A673 (cell line): ENCODE measurements around the gene GRAMD1B. TPM values are rescaled to one million over a fixed set of nuclear protein-coding genes. Genes with fewer than 3 reads are reported as not detected.

Experiments used
- BruUV-seq: library from RNA; stranded (reverse); fragments of 400-500 nt; replicated peaks from 2 replicates; lab custom pipeline; 2021; lab: Mats Ljungman, UMichigan
- CTCF ChIA-PET: fragments of 300-600 bp; sonication (Branson Sonifier 250); formaldehyde crosslinking; loops from one replicate; lab custom pipeline; 2022; ENCODE audit warnings: antibody characterized with exemption; lab: Charles Lee
- POLR2A ChIA-PET: fragments of 300-600 bp; sonication (Branson Sonifier 250); formaldehyde crosslinking; loops from one replicate; lab custom pipeline; 2022; ENCODE audit warnings: antibody characterized with exemption; ENCODE audit not compliant: low non-redundant PET; lab: Charles Lee
- DNase-seq: peaks from one replicate; pipeline ENCODE4 v3.0.0-alpha.2; 2015; ENCODE audit warnings: low spot score
- H3K27ac ChIP-seq: fragments of 200-600 bp; sonication (generic); 2 replicates; pipeline ENCODE4 v1.5.1; 2016; ENCODE audit warnings: mixed run types, low read depth, mild to moderate bottlenecking, mixed read lengths, antibody characterized with exemption, low read length; ENCODE audit not compliant: poor library complexity, severe bottlenecking
- H3K27me3 ChIP-seq: fragments of 200-600 bp; sonication (generic); replicated peaks from 2 replicates; pipeline ENCODE4 v1.6.1; 2017; ENCODE audit warnings: mixed run types, low read depth, mild to moderate bottlenecking, mixed read lengths, antibody characterized with exemption, low read length; ENCODE audit not compliant: insufficient read depth, poor library complexity
- H3K36me3 ChIP-seq: fragments of 200-600 bp; sonication (generic); 2 replicates; pipeline ENCODE4 v1.6.1; 2016; ENCODE audit warnings: mixed run types, mild to moderate bottlenecking, mixed read lengths, antibody characterized with exemption, low read length; ENCODE audit not compliant: insufficient read depth, poor library complexity, severe bottlenecking
- H3K4me1 ChIP-seq: fragments of 200-600 bp; sonication (generic); 2 replicates; pipeline ENCODE4 v1.6.1; 2017; ENCODE audit warnings: mixed run types, mild to moderate bottlenecking, mixed read lengths, antibody characterized with exemption, low read length; ENCODE audit not compliant: insufficient read depth, poor library complexity, severe bottlenecking
- H3K4me3 ChIP-seq: fragments of 200-600 bp; sonication (generic); 2 replicates; pipeline ENCODE4 v1.5.1; 2016; ENCODE audit warnings: low read depth, mixed run types, mild to moderate bottlenecking, mixed read lengths, low read length; ENCODE audit not compliant: poor library complexity, severe bottlenecking
- H3K9me3 ChIP-seq: fragments of 200-600 bp; sonication (generic); 2 replicates; pipeline ENCODE4 v1.6.1; 2016; ENCODE audit warnings: mixed run types, low read depth, mild to moderate bottlenecking, mixed read lengths, antibody characterized with exemption, low read length; ENCODE audit not compliant: poor library complexity, severe bottlenecking
- EZH2 ChIP-seq: fragments of 200-600 bp; sonication (generic); IDR thresholded peaks from 2 replicates; pipeline ENCODE4 v1.6.1; 2017; ENCODE audit warnings: borderline replicate concordance, low read depth, mild to moderate bottlenecking, mixed read lengths, antibody characterized with exemption, low read length; ENCODE audit not compliant: poor library complexity, severe bottlenecking
- intact Hi-C: fragments of 100-400 bp; cut with micrococcal nuclease; formaldehyde crosslinking; loops from one replicate; pipeline ENCODE4 v1.10.0; 2022; ENCODE audit not compliant: unreplicated experiment
- total RNA-seq: library from RNA; stranded (reverse); gene quantifications from 2 replicates; pipeline ENCODE4 v1.2.3, GENCODE V29; 2021
- TF ChIP-seq, protein P1 (sequence below): fragments of 300-800, 200-600 bp; sonication (generic); conservative IDR thresholded peaks from 2 replicates; pipeline ENCODE4 v1.5.1; 2017; ENCODE audit warnings: low read depth, mild to moderate bottlenecking, antibody characterized with exemption, low read length, moderate library complexity, mixed read lengths

The GRAMD1B gene
- total RNA-seq, 1 experiment from 2014 or later: 13.0 TPM

DNA sequence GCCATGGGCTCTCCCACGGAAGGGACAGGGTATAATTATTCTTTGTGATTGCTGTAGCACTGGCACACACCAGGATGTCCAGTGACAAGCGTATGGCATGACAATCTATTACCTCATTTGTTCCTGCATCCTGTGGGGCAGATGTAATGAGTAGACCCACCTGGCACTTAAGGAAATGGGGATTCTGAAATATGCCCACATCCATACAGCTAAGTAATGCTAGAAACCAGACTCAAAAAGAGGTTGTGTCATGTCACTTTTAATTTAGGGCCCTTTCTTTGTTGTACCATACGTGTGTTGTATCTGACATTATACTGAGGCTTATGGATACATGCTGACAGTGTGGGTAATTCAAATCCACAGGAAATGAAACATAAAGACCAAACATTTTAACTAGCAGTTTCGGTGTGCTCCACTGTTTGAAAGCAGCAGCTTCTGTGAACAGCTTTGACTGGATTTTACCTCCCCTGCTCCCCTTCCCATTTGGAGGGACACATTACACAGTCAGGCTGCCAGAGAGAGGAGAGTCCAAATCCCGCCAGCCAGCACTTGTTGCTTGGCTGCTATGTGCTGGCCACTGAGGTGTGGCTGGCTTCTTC is 21.2 kb downstream of the GRAMD1B start:
- POLR2A ChIA-PET: no interaction called here
- TF ChIP-seq, protein P1, sequence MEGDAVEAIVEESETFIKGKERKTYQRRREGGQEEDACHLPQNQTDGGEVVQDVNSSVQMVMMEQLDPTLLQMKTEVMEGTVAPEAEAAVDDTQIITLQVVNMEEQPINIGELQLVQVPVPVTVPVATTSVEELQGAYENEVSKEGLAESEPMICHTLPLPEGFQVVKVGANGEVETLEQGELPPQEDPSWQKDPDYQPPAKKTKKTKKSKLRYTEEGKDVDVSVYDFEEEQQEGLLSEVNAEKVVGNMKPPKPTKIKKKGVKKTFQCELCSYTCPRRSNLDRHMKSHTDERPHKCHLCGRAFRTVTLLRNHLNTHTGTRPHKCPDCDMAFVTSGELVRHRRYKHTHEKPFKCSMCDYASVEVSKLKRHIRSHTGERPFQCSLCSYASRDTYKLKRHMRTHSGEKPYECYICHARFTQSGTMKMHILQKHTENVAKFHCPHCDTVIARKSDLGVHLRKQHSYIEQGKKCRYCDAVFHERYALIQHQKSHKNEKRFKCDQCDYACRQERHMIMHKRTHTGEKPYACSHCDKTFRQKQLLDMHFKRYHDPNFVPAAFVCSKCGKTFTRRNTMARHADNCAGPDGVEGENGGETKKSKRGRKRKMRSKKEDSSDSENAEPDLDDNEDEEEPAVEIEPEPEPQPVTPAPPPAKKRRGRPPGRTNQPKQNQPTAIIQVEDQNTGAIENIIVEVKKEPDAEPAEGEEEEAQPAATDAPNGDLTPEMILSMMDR: no peak
- TF ChIP-seq EZH2: no peak
- CTCF ChIA-PET: no interaction called here
- DNase-seq: peak; percentile 47
- no peak overlapping the region for H3K4me3 ChIP-seq
- H3K27me3 ChIP-seq: no peaks in the 10 kb centered on the region
- no TSS peak for BruUV-seq
- no peaks in the 10 kb centered on the region for H3K9me3 ChIP-seq
- peaks cover 14% of the 10 kb centered on the region for H3K4me1 ChIP-seq
- intact Hi-C loops: no loop called here
- H3K27ac ChIP-seq: no peak overlapping the region
- H3K36me3 ChIP-seq: no peaks in the 10 kb centered on the region

DNA sequence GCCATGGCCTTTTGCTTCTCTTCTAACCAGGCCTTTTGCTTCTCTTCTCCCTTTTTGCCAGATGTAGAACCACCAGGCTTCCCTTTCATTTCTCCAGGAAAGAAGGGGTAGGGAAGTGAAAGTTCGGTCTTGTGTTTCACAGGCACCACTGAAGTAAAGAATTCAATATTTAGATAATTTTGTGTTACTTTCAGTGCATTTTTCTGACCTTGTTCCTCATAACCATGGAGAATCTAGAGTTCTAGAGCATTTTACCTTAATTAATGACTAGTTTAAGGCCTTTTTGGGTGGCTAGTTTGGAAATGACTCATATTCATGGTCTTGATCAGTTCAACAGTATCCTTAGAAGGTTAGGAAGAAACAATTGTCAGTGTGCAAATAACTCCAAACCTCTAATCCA is 22.7 kb downstream of the GRAMD1B start:
- DNase-seq: no peak
- no peak overlapping the region for H3K27ac ChIP-seq
- no peaks in the 10 kb centered on the region for H3K36me3 ChIP-seq
- H3K27me3 ChIP-seq: no peaks in the 10 kb centered on the region
- no TSS peak for BruUV-seq
- no peaks in the 10 kb centered on the region for H3K9me3 ChIP-seq
- CTCF ChIA-PET: no interaction called here
- intact Hi-C loops: no loop called here
- peaks cover 14% of the 10 kb centered on the region for H3K4me1 ChIP-seq
- H3K4me3 ChIP-seq: no peak overlapping the region
- TF ChIP-seq EZH2: no peak
- TF ChIP-seq, protein P1: no peak
- POLR2A ChIA-PET: no interaction called here

DNA sequence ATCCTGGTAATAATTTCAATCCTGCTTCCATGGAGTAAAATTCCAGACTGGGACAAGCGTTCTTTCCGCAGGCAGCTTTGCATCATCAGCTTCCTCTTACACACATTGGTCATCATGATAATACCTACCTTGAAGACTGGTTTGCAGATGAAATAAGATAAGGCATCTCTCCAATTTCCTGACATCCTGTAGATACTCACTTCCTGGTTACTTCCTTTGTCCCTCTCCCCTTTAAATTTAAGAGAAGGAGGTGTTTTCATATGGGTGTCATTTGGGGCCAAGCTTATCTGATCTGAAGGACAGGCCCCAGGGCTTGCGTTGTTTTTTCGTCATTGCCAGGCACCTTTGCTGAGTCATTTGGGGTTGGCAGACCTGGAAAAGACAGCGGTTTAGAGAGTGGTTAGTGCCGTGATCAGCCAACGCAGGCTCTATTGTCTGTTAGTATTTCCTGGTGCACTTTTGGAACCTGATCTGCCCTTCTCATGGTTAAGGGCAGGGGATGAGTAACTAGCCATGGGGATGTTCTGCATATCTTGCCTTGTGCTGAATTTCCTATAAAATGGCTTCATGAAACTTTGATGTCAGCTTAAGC is 24.1 kb downstream of the GRAMD1B start:
- Histone ChIP-seq H3K36me3 (no peaks in the 10 kb centered on the region), H3K9me3 (no peaks in the 10 kb centered on the region), H3K27ac (no peak overlapping the region), H3K4me1 (peaks cover 14% of the 10 kb centered on the region), H3K27me3 (no peaks in the 10 kb centered on the region), H3K4me3 (no peak overlapping the region)
- DNase-seq: no peak
- ChIA-PET CTCF (no interaction called here), POLR2A (no interaction called here)
- intact Hi-C loops: no loop called here
- no TSS peak for BruUV-seq
- no peak for TF ChIP-seq EZH2
- TF ChIP-seq, protein P1: no peak
